Dermis blood vessel endothelial cell (primary cell): ENCODE measurements around the gene NPR3. TPM values are rescaled to one million over a fixed set of nuclear protein-coding genes. Genes with fewer than 3 reads are reported as not detected.
A peak's percentile ranks its signal among the peaks of the same experiment; 100 is the strongest.

ENCODE experiments used
- DNase-seq: peaks from one replicate; pipeline ENCODE4 v3.0.0; 2010
- total RNA-seq: library from RNA; depleted of rRNA; stranded (reverse); fragments of >200 nt; gene quantifications from 2 replicates; pipeline ENCODE4 v1.2.3, GENCODE V29; 2014

The NPR3 gene
- total RNA-seq, 1 donor from 2014 or later: 1.5 TPM

- no peak for DNase-seq
These were observed 1.6 kb downstream of the NPR3 start for GRCh38 chr5:32712481-32713360.

DNA sequence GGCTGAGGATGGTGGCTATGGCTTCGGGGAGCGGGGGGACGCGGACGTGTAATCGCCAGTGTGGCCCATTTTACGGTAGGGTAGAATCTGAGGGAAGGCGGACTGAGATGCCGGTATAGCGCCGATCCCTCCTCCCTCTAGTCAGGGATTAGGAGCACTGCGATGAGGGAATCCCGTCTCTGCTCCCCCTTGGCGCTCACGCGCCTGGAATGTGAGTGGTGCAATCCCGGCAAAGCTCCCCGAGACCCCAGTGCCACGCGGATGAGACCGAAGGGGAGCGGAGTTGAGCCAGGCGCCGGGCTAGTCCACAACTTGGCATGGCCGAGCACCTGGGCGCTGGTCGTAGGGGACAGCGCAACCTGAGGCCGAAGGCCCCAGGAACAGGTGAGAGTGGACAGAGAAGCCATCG is 2.2 kb downstream of the NPR3 start:
- DNase-seq: no peak

GRCh38 chr5:32713770-32714381 is 2.8 kb downstream of the NPR3 start:
- no peak for DNase-seq

DNA sequence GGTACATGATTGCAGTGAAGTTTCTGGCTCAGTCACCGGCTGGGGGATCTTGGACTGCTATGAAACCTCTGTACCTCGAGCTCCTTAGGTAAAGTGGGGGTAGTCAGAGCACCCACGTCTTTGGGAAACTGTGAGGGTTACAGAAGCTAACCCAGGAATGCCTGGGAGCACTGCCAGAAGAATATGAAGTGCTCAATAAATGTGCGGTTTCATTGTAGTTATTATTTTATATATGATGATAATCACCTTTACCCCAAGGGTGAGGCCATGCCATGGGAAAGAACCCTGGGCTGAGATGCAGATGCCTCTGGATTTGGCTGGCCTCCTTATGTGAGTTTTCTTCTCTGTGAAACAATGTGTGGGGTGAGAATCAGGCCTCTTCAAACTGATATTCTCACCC is 3.7 kb downstream of the NPR3 start:
- no peak for DNase-seq

- DNase-seq: no peak
These were observed 9.2 kb downstream of the NPR3 start for GRCh38 chr5:32720300-32720699.

- DNase-seq: no peak
These were observed 10.5 kb downstream of the NPR3 start for GRCh38 chr5:32721626-32722025.

DNA sequence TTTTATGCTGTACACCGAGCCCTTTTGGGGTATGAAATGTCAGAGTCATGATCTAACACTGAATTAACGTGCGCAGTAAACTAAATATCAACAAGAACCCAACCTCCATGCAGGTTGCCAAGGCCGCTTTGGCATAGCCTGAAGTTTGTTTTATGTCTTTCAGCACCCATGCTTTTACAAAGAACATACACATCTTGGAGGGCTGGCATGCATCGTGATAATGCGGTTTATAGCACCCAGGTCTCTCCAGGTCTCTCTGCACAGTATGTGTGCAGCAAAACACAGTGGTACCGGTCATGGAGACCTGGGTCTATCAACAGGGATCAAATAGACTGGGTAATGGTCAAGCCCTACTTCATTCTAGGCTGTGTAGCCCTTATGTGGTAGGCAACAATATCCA is 11.8 kb downstream of the NPR3 start:
- DNase-seq: no peak

DNA sequence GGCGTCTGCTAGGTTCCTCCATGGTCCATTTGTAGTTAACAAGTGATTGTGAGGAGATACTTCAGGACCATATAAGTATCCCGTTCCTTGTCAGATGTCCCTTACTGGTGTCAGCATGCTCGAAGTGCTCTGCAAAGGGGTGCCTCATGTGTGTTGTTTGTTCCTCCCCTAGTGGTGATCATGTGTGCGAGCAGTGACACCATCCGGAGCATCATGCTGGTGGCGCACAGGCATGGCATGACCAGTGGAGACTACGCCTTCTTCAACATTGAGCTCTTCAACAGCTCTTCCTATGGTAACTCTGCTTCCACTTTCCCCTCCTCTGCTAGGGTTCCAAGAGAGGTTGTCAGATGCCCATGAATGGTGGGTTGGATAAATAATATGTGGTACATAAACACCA is 13.4 kb downstream of the NPR3 start:
- DNase-seq: no peak

DNA sequence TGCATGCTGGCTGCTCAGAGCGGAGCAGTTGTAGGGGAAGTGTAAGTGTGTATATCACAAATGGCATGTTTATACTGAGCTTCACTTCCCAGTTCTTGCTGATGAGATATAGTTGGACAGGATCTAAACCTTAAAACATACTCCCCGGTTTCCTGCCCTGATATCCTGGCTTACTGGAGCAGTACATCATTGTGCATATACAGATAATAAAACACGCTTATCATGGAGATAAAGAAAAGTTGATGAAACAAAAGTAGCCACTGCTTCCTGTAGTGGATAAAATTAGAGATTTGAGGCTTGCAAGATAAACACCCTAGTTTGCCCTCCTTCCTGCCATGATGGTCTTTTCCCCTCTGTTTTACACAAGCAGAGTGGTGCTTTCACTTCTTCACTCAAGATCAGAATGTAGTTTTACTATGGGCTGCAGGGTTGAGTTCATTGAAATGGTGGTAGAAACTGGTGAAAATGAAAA is 15.0 kb downstream of the NPR3 start:
- DNase-seq: no peak

DNA sequence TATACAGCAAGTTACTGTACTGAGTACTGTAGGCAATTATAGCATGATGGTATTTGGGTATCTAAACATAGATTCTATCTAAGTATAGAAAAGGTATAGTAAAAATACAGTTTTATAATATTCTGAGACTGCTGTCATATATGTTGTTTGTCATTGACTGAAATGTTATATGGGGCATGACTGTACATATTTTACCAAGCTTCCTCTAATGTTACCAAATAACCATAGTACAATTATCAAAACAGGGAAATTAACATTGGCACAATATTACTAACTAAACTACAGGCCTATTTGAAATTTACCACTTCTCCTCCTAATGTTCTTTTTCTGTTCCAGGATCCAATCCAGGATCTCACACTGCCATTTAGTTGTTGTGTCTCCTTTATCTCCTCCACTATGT is 18.5 kb downstream of the NPR3 start:
- DNase-seq: no peak

DNA sequence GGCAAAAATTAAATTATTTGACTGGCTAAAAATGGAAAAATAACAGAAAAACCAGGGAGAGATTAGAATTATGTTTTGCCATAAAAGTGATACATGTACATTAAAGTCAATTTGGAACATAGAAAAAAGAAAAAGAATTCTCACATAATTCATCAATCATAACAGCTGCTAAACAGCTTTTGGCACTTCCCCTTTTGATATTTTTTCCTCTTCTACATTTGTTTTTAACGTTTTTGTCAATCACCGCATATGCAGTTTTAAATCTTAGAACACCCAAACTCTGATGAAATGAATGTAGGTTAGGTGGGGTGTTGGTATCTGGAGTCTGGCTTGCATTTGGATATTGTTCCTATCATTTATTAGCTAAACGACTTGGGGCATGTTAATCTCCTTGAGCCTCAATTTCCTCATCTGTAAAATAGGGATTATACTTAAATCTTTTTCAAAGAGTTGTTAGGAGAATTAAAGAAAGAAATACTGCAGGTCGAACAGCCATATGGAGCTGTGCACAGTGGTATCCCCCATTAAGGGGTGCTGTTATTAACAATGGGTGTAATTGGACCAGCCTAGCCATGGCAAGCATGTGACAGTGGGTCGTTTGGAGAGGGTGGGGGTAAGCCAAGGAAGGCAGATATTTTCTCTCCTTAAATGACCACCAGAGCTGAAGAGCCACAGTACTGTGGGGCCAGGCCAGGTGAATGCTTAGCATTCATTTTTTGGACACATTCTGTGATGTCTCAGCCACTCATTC is 22.6 kb downstream of the NPR3 start:
- no peak for DNase-seq

GRCh38 chr5:32734827-32735378 is 23.8 kb downstream of the NPR3 start:
- DNase-seq: no peak

DNA sequence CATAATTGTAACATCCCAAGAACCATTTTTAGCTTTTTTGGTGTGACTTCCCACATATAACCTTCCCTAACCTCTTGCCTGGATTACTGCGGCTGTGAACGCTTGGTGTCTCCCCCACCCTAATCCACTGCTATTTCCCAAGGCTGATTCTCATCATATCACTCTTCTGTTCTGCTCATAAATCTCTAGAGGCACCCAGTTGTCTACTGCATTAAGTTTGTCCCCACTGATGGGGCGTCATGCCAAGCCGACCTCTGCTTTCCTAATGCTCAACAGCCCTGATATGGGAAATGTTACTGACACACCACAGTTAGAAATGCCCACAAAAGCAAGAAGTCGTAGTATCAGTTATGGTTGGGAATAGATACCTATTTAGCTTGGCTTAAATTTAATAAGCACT is 24.4 kb downstream of the NPR3 start:
- DNase-seq: no peak

- DNase-seq: no peak
These were observed 25.7 kb downstream of the NPR3 start for GRCh38 chr5:32736842-32737241.

- DNase-seq: no peak
These were observed 29.5 kb downstream of the NPR3 start for GRCh38 chr5:32740651-32741050.

GRCh38 chr5:32745317-32745716 is 34.2 kb downstream of the NPR3 start:
- no peak for DNase-seq

GRCh38 chr5:32752411-32752810 is 41.3 kb downstream of the NPR3 start:
- no peak for DNase-seq

DNA sequence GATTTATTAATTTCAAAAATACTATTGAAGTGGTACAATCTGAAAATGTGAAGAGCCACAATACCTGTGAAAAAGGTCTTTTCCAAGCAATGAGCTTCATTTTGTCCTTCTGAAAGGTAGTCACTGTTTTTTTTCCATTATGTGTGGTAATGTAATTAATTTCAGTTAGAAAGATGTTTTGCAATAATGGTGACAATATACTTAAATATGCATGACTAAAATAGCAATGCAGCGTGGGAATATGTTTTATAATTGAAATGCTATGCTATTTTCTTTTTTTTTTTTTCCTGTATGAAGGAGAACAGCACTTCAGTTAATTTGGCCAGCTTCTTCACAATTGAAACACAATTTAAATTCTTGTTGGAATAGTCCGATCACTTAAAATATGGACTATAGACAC is 41.9 kb downstream of the NPR3 start:
- DNase-seq: no peak

DNA sequence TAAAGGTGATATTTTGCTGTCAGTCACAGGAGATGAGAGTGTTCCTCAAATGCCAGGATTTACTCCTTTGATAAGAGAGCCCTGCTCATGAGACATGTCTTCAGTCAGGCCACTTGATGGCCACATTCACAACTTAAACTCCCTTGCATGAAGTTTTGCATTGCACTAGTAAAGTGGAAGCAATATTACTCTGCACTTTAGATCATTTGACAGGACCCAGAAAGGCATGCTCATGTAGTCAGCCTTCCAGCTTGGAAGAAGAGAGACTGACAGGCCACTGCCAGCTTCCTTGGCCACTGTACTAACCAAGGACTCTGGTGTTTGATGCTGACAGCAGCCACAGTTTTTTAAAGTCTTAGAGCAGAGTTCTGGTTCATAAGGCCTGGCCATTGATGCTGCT is 42.6 kb downstream of the NPR3 start:
- DNase-seq: no peak

GRCh38 chr5:32754284-32754683 is 43.2 kb downstream of the NPR3 start:
- no peak for DNase-seq

- DNase-seq: peak; percentile 15
These were observed 49.0 kb downstream of the NPR3 start for GRCh38 chr5:32760091-32760509.

DNA sequence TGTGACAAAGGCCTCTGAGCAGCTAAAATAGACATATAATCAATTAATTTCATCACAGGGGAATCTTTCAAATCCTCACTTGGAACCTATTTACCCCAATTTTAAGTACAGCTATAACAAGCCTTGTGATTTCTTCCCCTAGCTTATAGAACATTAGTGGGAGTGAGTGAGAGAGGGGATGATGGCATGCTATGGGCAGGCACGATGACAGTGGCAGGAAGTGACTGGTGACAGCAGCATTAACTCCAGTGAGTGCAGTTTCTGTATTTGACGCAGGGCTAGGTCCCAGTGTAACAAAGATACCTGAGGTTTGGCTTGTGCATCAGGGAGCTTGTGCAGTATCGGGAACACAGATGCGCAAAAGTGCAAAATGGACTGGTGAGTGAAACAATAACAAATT is 54.1 kb downstream of the NPR3 start:
- no peak for DNase-seq

GRCh38 chr5:32767948-32768467 is 56.9 kb downstream of the NPR3 start:
- DNase-seq: no peak
